GM18511 (cell line): ENCODE data around the gene C1orf94.
"Not testable (repeated sequence)": the region's sequence is repeated elsewhere in the genome, so short reads cannot be mapped to it uniquely, and the experiment has no call there.

Source experiments
- ATAC-seq: cut with Tn5 transposase; IDR thresholded peaks from one replicate; pipeline ENCODE4 v1.9.1; 2021; ENCODE audit warnings: mild to moderate bottlenecking, moderate library complexity; ENCODE audit not compliant: unreplicated experiment

Gene C1orf94

DNA sequence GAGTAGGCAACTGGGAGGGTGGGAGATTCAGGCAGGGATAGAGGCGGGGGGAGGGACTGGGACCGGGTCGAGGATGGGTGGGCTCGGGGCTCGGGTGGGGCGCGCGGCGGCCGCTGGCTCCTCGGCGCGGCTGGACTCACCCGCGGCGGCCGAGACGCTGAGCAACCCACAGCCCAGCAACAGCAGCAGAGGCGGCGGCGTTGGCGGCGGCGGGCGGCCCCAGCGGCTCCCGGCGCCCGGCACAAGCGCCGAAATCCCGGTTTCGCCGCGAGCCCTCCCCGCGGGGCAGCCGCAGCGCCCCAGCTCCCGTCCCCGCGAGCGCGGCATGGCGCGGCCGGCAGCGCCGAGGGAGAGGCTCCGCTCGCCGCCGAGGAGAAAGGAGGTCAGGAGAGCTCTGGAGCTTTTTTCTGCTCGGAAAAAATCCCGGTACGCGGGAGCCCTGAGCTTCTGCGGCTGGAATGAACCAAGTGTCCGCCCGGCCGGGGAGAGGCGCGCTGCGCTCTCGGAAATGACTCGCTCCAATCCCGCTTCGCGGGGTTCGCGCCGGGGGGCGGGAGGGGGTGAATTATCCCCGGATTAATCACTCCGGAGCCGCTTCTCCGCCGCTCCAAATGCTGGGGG, 11.8 kb upstream of the C1orf94 start, which contains the start of gene CSMD2:
CSMD2 (minus strand) TSS at position 460 of the 621 bp plus-strand sequence; CDS start at position 327, 133 bp downstream.
- ATAC-seq = no peak

DNA sequence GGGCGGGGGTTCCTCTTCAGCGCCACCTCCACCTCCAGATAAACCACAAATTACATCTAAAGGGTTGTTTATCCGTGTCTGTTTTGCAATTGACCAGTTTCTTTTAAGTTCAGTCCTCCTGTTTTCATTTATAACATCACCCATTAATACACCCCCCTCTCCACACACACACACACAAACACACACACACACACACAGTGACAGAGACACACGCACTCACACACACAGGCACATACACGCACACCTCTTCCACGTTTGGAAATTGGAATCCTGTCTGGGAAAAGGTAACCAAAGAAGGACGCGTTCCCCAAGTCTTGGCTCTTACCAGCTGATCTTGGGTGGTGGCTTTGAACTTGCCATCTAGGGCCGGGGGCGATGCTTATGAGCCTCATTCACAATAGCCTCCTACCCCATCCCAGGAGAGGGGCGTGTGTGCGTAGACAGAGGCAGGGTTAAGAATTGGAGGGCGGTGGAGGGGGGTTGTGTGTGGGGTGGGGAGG, 11.2 kb upstream of the C1orf94 start:
- ATAC-seq = no peak

DNA sequence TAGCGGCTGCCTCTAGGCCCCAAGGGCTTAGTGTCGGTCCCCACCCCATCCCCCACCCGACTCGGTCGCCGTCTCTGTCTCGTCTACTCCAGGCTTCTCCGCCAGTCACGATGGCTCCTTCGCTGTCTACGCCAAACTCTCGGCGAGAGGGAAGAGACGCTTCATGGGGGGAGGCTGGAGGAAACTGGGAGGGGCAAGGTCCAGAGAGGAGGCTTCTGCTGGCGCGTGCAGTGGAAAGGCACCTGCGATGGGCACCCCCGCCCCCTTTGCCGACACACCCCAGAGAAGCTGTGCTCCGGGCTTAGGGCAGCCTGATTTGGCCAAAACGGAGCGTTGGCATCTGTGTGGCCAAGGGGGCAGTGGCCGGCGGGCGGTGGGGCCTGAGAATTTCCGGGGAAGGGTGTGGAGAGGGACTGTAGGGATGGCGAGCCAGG, 10.5 kb upstream of the C1orf94 start:
- no peak for ATAC-seq

DNA sequence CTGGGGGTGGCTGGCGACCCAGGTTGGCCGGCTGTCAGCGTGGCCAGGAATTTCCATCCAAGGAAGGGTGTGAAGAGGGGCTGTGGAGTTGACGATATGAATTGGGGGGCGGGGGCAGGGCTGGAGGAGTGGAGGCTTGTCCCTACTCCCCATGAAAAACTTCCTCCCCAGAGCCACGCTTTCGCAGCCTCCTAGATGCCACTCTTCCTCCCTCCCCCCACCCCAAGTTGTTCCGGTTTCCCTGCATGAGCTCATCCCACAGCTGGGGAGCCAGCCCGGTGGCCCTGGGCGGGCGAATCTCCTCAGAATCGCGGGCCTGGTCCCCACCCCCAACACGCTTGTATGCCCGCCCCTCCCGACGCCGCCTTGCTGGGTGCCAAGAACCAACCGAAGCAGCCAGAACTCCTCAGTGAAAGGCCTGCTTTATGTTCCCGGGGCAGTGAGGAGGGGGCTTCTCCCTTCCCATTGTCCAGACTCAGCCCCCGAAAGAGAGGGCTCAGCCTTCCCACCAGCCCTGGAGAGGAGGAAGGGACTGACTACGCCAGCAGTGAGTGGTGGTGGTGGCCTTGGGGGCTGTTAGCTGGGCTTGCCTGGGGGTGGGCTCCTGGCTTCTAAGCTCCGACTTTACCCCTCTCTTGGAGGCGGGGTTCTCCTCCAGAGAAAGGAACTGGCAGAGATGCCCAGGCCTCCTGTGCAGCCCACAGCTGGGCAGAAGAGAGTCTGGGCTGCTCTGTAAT, 9.9 kb upstream of the C1orf94 start:
- ATAC-seq = no peak

DNA sequence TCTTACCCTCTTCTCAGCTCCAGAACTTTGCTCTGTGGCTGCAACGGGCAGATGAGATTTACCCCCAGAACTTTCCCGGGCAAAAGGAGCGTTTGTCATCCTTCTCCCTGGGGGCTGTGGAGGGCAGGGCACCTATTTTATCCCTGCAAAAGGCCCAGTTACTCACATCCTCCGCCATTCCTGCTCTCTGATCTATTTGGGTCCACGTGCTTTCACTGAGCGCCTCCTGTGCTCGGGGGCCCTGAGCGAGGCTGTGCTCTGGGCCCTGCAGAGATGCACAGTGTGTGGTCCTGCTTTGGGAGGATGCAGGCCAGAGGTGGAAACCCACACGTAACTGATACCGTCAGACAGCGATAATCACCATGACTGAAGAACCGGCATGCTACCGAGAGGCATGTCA, 9.3 kb upstream of the C1orf94 start:
- ATAC-seq = no peak

DNA sequence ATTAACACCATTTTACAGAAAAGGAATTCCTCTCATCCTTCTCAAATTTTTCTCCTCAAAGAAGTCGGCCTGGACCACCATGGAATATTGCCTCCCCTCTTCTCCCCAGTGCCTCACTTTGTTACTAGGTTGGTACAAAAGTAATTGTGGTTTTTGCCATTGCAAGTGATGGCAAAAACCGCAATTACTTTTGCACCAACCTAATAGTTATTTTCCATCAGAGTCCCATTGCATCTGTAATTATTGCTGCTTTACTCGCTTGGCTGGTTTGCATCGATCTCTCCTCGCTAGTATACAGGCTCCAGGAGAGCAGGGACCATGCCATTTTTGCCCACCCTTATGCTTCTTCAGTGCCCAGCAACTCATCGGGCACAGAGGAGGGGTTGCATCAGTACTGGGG, 963 bp upstream of the C1orf94 start:
- no peak for ATAC-seq

DNA sequence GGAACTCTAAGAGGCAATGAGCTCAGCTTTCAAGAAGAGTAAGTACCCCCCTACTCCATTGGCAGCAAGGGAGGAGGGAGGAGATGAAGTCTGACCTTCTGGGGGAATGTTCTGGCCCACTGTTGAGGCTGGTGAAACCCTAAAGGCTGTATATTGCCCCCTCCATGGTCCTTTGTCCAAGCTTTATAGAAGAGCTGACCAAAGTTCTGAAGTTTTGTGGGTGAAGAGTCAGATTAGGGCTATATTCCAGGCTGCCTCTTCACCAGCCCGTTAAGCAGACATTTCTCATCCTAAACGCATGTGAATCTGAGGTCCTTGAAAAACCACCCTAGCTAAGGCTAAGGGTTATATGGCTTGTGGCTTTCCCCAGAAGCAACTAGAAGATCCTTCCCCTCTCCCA, 1.4 kb downstream of the C1orf94 start:
- ATAC-seq = no peak

DNA sequence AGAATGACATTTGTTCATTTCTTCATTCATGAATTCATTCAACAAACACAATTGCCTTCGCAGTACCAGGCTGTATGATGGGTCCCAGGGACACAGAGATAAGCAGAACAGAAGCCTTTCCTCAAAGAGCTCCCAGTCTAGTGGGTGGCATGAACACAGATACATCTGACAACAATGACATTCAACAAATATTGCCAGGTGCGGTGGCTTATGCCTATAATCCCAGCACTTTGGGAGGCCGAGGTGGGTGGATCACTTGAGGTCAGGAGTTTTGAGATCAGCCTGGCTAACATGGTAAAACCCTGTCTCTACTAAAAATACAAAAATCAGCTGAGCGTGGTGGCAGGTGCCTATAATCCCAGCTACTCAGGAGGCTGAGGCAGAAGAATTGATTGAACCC, 6.7 kb downstream of the C1orf94 start:
- ATAC-seq = not testable (repeated sequence)

DNA sequence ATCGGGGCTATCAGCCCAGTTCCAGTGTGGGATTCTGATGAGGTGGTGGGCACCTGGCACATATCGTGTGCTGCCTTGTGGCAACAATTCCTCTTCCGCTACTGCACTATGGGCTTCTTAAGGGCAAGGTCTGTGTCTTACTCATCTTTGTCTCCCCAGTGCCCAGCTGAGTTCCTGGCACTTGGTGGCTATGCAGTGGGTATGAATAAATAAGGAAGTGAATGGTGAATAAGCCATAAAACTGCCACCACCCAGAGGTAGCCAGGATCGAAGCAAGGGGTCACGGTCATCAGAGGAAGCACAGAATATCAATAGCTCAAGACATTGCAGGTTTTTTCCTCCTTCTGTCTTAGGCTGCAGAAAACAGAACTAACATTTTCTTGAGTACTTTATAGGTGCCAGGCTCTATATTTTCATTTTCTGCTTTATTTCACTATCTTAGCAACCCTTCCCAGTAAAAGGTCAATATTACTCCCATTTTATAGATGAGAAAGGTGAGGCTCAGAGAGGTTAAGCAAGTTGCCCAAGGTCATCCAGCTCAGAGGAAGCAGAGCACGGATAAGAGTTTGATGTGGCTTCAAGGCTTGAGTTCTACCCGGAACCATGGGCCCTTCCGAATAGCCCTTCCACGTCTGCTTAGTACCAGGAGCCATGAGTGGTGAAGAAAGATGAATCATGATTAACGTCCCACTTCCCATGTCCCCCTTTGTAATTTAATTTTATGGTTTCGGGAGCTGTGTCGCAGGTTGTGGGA, 10.2 kb downstream of the C1orf94 start:
- no peak for ATAC-seq

DNA sequence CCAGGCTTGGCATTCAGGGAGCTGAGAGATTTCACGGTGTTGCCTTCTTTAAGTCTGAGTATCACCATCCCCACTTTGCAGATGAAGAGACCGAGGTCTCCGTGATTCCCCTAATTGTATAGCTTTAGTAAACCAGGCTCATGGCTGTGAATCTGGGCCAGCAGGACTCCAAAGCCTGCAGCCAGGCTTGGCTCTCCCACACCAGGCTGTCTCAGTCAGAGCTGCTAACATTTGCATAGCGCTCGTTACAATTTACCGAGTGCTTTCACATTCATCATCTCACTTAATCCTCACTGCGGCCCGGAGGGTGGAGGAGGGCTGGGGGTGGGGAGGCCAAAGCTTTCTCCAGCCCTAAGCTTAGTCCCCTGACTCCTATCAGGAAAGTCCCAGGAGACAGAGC, 11.7 kb downstream of the C1orf94 start:
- ATAC-seq = no peak

DNA sequence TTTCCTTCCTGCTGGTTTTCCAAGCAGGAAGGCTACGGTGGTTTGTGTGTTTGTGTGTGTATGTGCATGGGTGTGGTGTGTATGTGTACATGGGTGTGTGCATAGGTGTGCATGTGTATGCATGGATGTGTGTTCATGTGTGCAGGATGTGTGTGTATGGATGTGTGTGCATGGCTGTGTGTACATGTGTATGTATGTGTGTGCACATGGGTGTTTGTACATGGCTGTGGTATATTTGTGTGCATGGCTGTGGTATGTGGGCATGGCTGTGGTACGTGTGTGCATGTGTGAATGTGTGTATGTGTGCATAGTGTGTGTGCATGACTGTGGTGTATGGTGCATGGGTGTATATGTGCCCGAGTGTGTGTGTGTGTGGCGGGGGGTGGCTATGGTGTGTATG, 12.3 kb downstream of the C1orf94 start:
- ATAC-seq = no peak

DNA sequence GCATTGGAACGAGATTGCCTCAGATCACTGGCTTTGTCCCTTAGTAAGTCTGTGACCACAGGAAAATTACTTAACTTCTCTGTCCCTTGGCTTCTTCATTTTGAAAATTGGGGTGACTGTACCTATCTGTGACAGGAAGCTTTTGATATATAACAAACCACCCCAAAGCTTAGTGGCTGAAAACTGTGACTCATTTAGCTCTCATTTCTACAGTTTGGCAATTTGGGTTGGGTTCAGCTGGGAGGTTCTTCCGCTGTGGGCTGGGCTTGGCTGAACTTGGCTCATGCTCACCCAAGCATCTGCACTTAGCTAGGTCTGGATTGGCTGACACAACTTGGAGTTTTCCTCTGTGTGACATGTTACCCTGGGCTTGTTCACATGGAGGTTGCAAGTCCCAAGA, 14.0 kb downstream of the C1orf94 start:
- no peak for ATAC-seq

DNA sequence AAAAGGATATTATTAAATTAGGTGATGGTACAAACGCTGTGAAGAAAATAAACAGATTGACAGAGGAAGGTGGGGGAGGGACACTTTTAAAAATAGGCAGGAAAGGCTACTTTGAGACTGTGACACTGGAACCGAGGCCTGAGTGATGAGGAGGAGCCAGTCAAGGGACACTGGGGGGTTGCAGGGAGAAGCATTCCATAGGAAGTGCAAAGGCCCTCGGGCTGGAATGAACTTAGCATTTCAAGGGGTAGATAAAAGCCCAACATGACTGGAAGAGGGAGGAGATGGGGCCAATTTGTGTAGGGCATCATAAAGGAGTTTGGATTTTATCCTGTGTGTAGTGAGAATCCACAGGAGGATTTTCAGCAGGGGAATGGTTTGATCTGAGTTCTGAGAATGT, 15.9 kb downstream of the C1orf94 start:
- ATAC-seq = no peak

DNA sequence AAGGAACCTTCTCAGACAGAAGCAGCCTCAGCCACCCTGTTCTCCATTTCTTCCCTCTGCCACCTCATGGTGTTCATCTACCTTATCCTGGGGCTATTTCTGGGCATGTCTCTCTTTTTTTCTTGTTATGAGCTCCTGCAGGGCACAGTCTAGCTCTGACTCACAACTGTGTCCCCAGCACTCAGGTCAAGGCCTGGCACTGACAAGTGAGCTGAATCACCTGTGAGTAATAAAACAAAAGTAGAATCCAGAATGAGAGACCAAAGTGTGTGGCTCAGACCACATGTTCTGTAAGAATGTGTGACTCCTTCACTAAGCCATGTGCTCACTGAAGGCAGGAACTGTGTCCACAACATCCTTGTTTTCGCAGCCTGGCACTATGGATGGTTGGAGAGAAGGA, 23.2 kb downstream of the C1orf94 start:
- ATAC-seq = no peak

DNA sequence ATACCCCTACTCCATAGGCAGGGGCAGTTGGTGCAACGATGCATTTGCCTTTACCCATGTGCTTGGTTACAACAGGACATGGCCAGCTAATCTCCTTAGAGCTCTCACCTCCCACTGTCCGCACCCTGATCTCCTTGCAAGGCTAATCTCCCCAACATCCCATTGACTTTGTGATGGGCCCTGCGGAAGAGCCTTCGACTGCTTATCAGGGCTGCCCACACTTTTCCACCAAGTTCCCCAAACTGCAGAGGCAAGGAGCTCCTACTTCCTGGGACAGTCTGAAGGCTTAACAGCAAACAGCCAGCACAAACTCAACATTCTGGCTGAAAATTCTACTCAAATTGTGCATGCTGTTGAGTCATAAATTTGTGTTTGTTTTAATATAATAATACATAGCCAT, 36.0 kb downstream of the C1orf94 start:
- no peak for ATAC-seq

DNA sequence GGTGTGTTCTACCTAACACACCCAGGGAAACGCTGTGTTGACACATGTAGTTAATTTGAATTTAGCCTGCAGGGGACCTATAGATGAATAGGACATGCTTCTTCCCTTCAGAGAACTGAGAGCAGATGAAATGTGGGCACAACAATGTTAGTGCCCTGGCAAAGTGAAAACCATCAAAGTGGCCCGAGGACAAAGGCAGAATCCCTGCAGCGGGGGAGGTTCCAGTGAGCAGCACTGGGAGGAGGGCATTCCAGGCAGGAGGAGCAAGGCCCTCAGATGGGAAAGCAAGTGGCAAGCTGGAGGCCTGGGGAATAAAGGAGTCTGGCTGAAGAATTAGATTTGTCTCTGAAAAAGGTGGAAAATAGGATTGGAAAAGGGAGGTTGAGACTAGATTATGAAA, 37.2 kb downstream of the C1orf94 start:
- no peak for ATAC-seq

DNA sequence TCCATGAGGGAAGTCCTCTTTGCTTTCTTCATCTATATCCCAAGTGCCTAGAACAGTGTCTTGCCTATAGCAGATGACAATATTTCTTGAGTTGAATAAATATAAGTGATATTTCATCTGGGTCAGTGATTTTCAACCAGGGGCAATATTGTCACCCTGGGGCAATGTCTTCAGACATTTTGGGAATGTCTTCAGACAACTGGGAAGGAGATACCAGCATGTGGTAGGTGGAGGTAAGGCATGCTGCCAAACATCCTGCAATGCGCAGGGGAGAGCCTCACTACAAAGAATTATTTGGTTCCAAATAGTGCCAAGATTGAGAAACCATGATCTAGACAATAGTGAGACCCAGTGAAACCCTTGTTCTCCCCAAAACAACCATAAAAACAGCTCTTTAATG, 54.7 kb downstream of the C1orf94 start:
- ATAC-seq = no peak

DNA sequence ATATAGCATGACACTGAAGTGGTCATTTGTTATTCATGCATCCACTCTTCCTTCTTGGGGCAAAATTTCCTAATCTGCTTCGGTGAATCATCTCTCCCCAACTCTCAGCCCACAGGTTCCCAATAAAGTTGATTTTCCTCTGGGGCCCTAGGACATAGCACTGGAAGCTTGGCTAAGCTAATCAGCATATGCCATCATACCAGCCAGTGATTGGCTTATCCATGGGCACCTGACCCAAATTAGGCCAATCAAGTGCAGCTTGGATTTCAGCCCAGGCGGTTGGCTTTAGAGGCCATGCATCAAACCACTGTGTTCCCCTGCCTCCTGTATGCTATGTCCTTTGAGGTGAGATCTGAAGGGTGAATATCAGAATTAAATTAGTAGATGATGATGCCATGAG, 58.9 kb downstream of the C1orf94 start:
- no peak for ATAC-seq

DNA sequence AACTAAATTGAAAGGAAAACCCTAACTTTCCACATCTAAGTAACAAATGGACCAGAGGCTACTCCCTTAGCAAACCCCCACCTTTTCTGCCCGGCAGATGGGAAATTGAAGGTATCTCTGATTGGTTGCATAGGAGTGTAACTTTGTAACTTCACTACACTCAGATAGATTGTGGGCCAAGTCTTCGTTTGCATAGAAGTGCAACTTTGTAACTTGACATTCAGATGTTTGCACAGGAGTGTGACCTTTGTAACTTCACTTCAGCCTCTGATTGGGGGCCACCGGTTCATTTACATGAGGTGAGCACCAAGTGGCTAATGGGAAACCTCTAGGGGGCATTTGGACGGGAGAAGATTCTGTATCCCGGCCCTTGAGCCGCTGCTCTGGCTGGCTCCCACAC, 59.4 kb downstream of the C1orf94 start:
- ATAC-seq = no peak

DNA sequence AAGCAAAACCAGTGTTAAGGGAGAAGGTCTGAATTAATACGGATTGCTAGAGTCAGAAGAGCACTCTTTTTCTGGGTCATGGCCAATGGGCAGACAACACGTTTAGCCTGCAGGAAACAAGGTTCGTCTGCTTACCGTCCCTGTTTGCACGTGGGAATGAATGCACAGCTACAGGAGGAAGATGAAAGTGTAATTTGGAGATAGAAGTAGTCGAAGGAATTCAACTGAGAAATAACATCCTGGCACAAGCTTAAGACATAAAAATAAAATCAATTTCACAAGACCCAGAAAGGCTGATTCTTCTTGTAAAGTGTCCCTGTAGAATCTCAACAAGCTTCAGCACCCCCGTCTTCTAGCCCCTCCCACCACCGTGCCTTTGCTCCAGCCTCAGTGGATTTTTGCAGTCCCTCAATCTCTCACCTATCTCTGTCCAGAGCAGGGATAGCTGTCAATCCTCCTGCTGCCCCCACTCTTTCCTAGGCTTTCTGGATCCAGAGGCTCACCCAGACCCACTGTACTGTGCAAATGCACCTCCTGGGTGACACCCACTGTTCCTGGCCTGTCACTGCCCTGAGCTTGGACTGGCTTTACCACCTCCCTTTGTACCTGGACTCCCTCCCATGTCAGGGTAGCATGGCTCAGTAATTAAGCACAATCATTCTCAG, 60.6 kb downstream of the C1orf94 start:
- ATAC-seq = no peak

DNA sequence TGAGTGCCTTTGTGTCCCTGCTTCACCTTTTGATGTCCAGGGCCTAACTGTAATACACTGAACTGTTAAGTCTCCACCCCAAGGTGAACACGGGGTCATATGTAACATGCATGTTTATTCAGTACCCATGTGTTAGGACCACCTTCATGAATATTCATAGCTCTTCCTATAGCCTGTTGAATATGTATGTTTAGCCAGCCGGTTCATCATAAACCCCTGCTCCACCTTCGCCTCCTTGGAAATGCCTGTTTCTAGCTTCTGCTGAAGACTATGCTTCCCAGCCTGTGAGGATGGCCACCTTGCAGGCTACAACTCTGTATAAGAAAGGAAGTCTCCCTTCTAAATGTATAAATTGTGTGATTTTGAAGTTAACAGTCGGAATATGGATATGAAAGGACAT, 69.3 kb downstream of the C1orf94 start:
- ATAC-seq = no peak
